Measurements from ENCODE around the gene BCLAF1. TPM values are rescaled to one million over a fixed set of nuclear protein-coding genes. Genes with fewer than 3 reads are reported as not detected.

Gene BCLAF1
- total RNA-seq, 1 donor, result 124 TPM

DNA sequence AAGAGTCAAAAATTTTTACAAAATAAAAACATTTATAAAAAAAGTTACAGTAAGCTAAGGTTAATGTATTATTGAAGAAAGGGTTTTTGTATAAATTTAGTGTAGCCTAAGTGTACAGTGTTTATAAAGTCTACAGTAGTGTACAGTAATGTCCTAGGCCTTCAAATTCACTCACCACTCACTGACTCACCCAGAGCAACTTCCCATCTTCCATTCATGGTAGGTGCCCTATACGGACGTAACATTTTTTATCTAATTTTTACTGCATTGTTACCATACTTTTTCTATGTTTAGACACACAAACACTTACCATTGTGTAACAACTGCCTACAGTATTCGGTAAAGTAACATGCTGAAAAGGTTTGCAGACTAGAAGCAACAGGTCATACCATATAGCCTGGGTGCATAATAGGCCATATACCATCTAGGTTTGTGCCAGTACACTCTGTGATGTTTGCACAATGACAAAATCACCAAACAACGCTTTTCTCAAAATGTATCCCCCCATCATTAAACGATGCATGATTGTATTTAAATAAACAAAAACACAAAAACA lies 45.5 kb downstream of the BCLAF1 start:
- H3K4me3 ChIP-seq (ENCODE audit: insufficient read depth, low read length), result no peak overlapping the region
- no peaks in the 10 kb centered on the region for H3K36me3 ChIP-seq (ENCODE audit: insufficient read depth, low read length)
- H3K4me1 ChIP-seq (ENCODE audit: insufficient read depth, low read length), result peaks cover 2% of the 10 kb centered on the region
- H3K27me3 ChIP-seq (ENCODE audit: insufficient read depth, low read length), result no peaks in the 10 kb centered on the region
- TF ChIP-seq, protein P1, sequence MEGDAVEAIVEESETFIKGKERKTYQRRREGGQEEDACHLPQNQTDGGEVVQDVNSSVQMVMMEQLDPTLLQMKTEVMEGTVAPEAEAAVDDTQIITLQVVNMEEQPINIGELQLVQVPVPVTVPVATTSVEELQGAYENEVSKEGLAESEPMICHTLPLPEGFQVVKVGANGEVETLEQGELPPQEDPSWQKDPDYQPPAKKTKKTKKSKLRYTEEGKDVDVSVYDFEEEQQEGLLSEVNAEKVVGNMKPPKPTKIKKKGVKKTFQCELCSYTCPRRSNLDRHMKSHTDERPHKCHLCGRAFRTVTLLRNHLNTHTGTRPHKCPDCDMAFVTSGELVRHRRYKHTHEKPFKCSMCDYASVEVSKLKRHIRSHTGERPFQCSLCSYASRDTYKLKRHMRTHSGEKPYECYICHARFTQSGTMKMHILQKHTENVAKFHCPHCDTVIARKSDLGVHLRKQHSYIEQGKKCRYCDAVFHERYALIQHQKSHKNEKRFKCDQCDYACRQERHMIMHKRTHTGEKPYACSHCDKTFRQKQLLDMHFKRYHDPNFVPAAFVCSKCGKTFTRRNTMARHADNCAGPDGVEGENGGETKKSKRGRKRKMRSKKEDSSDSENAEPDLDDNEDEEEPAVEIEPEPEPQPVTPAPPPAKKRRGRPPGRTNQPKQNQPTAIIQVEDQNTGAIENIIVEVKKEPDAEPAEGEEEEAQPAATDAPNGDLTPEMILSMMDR (IDR thresholded peaks at IDR 0.05; ENCODE audit: extremely low read depth, low read depth, low read length), result no peak
- H3K9me3 ChIP-seq (ENCODE audit: low read depth, low read length), result no peaks in the 10 kb centered on the region
- no peaks in the 10 kb centered on the region for H4K20me1 ChIP-seq (ENCODE audit: insufficient read depth, low read length)
- H2AFZ ChIP-seq (ENCODE audit: low read length), result peak overlapping the region; percentile 6
- H3K4me2 ChIP-seq (ENCODE audit: insufficient read depth, low read length), result no peak overlapping the region
- no peak for DNase-seq (ENCODE audit: insufficient read length, low spot score, missing footprints)
- H3K79me2 ChIP-seq (ENCODE audit: insufficient read depth, low read length), result peaks cover 6% of the 10 kb centered on the region
- H3K27ac ChIP-seq (ENCODE audit: low read depth, low read length), result peak overlapping the region; percentile 4

DNA sequence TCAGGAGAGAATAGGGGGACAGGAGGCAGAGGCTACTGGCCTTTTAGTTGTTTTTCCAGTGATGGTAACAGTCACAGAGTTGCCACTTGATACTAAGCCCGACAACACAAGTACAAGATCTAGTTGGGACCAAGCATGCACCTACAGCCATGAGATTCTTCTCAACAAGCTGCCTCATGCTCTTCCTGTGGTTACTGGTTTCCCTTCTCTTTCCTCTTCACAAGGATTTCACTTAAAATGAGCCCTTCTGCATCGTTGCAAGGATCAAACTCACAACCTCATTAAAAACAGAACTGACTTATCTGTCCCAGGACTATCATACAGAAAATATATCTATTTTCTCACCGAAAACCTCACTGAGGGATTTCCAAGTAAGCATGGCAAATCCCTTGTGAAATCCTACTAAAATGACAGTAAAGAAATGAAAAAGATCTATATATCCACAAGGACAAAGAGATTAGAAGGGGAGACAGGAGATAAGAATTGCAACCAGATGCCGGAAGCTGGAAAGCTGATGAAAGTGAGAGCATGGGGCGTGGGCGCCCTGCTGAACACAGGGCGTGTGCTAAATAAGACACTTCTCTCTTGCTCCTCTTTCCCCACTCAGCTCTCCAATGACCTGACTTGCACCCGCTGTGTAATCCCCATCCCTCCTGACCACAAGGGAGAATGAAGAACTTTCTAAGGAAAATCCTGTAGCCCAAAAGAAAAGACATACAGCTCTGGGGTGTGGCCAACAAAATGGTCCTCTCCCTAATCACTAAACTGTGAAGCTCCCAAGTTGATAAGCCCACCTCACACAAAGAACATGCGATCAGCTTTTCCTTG lies 53.0 kb downstream of the BCLAF1 start:
- H3K9me3 ChIP-seq (ENCODE audit: low read depth, low read length), result no peaks in the 10 kb centered on the region
- DNase-seq (ENCODE audit: insufficient read length, low spot score, missing footprints), result no peak
- TF ChIP-seq, protein P1 (IDR thresholded peaks at IDR 0.05; ENCODE audit: extremely low read depth, low read depth, low read length), result no peak
- H3K79me2 ChIP-seq (ENCODE audit: insufficient read depth, low read length), result no peaks in the 10 kb centered on the region
- no peak overlapping the region for H3K4me2 ChIP-seq (ENCODE audit: insufficient read depth, low read length)
- H3K36me3 ChIP-seq (ENCODE audit: insufficient read depth, low read length), result no peaks in the 10 kb centered on the region
- H2AFZ ChIP-seq (ENCODE audit: low read length), result no peak overlapping the region
- H3K4me1 ChIP-seq (ENCODE audit: insufficient read depth, low read length), result peaks cover 6% of the 10 kb centered on the region
- H3K27ac ChIP-seq (ENCODE audit: low read depth, low read length), result no peak overlapping the region
- no peaks in the 10 kb centered on the region for H3K27me3 ChIP-seq (ENCODE audit: insufficient read depth, low read length)
- H3K4me3 ChIP-seq (ENCODE audit: insufficient read depth, low read length), result no peak overlapping the region
- no peaks in the 10 kb centered on the region for H4K20me1 ChIP-seq (ENCODE audit: insufficient read depth, low read length)

DNA sequence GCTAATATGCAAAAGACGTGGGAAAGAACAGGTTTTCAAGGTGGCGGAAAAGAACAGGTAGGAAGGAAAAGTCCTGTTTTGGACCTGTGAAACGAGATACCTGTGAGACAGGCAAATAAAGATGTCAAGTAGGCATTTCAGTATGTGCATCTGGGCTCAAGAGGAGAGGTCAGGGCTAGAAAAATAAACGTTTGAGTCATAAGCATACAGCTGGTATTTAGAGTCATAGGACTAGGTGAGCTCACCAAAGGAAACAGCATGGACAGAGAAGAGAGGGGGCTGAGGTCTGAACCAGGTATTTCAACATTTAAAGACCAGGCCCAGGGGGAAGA lies 54.4 kb downstream of the BCLAF1 start:
- H3K4me1 ChIP-seq (ENCODE audit: insufficient read depth, low read length), result peaks cover 11% of the 10 kb centered on the region
- H3K79me2 ChIP-seq (ENCODE audit: insufficient read depth, low read length), result no peaks in the 10 kb centered on the region
- H3K9me3 ChIP-seq (ENCODE audit: low read depth, low read length), result no peaks in the 10 kb centered on the region
- no peak overlapping the region for H3K4me2 ChIP-seq (ENCODE audit: insufficient read depth, low read length)
- DNase-seq (ENCODE audit: insufficient read length, low spot score, missing footprints), result no peak
- TF ChIP-seq, protein P1 (IDR thresholded peaks at IDR 0.05; ENCODE audit: extremely low read depth, low read depth, low read length), result no peak
- no peaks in the 10 kb centered on the region for H3K27me3 ChIP-seq (ENCODE audit: insufficient read depth, low read length)
- H2AFZ ChIP-seq (ENCODE audit: low read length), result no peak overlapping the region
- no peak overlapping the region for H3K27ac ChIP-seq (ENCODE audit: low read depth, low read length)
- no peak overlapping the region for H3K4me3 ChIP-seq (ENCODE audit: insufficient read depth, low read length)
- H3K36me3 ChIP-seq (ENCODE audit: insufficient read depth, low read length), result no peaks in the 10 kb centered on the region
- no peaks in the 10 kb centered on the region for H4K20me1 ChIP-seq (ENCODE audit: insufficient read depth, low read length)

DNA sequence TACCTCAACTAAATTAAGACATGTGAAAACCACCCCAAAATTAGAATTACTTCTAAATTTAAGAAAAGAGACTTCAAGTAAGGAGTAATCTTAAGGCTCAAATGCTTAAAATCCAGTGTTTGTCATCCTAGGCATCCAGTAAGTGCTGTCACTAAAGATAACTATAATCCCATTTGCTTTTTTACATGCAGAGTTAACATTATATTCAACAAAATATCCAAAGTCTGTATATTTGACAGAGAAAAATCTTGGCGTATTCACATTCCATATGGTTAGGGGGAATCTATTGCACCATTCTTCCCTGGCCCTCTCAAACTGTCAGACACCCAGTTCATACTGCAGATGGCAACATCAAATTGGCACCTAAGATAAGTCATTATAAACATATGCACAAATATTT lies 56.9 kb downstream of the BCLAF1 start:
- Histone ChIP-seq H3K27me3 (ENCODE audit: insufficient read depth, low read length) (no peaks in the 10 kb centered on the region), H3K4me1 (ENCODE audit: insufficient read depth, low read length) (peaks cover 11% of the 10 kb centered on the region), H3K4me2 (ENCODE audit: insufficient read depth, low read length) (no peak overlapping the region), H3K36me3 (ENCODE audit: insufficient read depth, low read length) (no peaks in the 10 kb centered on the region), H3K4me3 (ENCODE audit: insufficient read depth, low read length) (no peak overlapping the region), H2AFZ (ENCODE audit: low read length) (no peak overlapping the region), H4K20me1 (ENCODE audit: insufficient read depth, low read length) (no peaks in the 10 kb centered on the region), H3K27ac (ENCODE audit: low read depth, low read length) (no peak overlapping the region), H3K9me3 (ENCODE audit: low read depth, low read length) (no peaks in the 10 kb centered on the region), H3K79me2 (ENCODE audit: insufficient read depth, low read length) (no peaks in the 10 kb centered on the region)
- DNase-seq (ENCODE audit: insufficient read length, low spot score, missing footprints), result no peak
- TF ChIP-seq, protein P1 (IDR thresholded peaks at IDR 0.05; ENCODE audit: extremely low read depth, low read depth, low read length), result no peak

All from osteoblast (primary cell).